GM12865 (cell line): Measurements from ENCODE around the gene ANKLE1.
A peak's percentile ranks its signal among the peaks of the same experiment; 100 is the strongest.

Source experiments
- DNase-seq: peaks from one replicate; pipeline ENCODE4 v3.0.0; 2010; ENCODE audit warnings: low read depth
- H3K4me3 ChIP-seq: 2 replicates; pipeline ENCODE4 v1.5.1; 2011; ENCODE audit warnings: mild to moderate bottlenecking, low read depth, low read length, control low read depth
- CTCF ChIP-seq: IDR thresholded peaks from 2 replicates; pipeline ENCODE4 v1.5.1; 2011; ENCODE audit warnings: low read length, control low read depth, low read depth, inconsistent platforms; ENCODE audit not compliant: insufficient read depth; ENCODE audit errors: missing control alignments

Gene ANKLE1, protein sequence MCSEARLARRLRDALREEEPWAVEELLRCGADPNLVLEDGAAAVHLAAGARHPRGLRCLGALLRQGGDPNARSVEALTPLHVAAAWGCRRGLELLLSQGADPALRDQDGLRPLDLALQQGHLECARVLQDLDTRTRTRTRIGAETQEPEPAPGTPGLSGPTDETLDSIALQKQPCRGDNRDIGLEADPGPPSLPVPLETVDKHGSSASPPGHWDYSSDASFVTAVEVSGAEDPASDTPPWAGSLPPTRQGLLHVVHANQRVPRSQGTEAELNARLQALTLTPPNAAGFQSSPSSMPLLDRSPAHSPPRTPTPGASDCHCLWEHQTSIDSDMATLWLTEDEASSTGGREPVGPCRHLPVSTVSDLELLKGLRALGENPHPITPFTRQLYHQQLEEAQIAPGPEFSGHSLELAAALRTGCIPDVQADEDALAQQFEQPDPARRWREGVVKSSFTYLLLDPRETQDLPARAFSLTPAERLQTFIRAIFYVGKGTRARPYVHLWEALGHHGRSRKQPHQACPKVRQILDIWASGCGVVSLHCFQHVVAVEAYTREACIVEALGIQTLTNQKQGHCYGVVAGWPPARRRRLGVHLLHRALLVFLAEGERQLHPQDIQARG

DNA sequence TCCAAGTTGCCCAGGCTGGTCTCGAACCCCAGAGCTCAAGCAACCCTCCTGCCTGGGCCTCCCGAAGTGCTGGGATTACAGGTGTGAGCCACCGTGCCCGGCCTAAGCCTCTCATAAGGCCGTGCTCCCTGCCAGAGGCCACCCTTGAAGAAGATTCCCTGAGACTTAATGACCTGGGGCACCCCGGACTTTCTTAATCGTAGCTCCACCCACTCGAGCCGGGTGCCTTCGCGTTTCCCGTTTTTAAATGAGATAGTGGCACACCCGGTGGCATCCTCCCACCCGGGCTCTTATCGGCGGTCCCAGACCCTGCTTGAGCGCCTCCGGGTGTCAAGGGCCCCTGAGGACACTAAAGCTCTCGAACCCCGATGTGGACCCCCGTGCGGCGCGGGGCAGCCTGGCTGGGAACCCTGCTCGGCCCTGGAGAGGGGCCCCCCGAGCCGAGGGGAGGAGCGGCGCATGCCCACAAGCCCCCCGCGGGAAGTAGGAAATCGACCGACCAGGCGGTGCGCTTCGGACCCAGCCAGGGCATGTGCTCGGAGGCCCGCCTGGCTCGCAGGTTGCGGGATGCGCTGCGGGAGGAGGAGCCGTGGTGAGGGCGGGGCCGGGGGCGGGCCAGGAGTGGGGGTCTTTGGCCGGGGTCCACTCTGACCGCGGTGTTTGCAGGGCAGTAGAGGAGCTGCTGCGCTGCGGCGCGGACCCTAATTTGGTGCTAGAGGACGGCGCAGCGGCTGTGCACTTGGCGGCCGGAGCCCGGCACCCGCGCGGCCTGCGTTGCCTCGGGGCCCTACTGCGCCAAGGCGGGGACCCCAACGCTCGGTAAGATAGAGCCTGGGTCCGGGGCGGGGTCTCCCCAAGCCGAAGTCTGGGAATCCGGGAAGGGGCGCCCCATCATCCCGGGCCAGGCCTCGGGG lies at the start of gene ANKLE1:
ANKLE1 (plus strand) TSS at position 511 of the 914 bp plus-strand sequence; CDS start at position 531, 20 bp downstream.
- H3K4me3 ChIP-seq = peak within 1 kb of the TSS; percentile 82
- no peak for TF ChIP-seq CTCF
- DNase-seq = peak; percentile 86

- H3K4me3 ChIP-seq = no peak overlapping the region
- DNase-seq = no peak
- TF ChIP-seq CTCF = no peak
These were observed 49.4 kb upstream of the ANKLE1 start for GRCh38 chr19:17232258-17232657.

- H3K4me3 ChIP-seq = peak overlapping the region; percentile 86
- DNase-seq = peak; percentile 71
- TF ChIP-seq CTCF = no peak
These were observed 46.8 kb upstream of the ANKLE1 start for GRCh38 chr19:17234911-17235299.

- peak overlapping the region; percentile 86 for H3K4me3 ChIP-seq
- peak; percentile 62 for TF ChIP-seq CTCF
- peak; percentile 89 for DNase-seq
These were observed 46.3 kb upstream of the ANKLE1 start for GRCh38 chr19:17235300-17235970.

DNA sequence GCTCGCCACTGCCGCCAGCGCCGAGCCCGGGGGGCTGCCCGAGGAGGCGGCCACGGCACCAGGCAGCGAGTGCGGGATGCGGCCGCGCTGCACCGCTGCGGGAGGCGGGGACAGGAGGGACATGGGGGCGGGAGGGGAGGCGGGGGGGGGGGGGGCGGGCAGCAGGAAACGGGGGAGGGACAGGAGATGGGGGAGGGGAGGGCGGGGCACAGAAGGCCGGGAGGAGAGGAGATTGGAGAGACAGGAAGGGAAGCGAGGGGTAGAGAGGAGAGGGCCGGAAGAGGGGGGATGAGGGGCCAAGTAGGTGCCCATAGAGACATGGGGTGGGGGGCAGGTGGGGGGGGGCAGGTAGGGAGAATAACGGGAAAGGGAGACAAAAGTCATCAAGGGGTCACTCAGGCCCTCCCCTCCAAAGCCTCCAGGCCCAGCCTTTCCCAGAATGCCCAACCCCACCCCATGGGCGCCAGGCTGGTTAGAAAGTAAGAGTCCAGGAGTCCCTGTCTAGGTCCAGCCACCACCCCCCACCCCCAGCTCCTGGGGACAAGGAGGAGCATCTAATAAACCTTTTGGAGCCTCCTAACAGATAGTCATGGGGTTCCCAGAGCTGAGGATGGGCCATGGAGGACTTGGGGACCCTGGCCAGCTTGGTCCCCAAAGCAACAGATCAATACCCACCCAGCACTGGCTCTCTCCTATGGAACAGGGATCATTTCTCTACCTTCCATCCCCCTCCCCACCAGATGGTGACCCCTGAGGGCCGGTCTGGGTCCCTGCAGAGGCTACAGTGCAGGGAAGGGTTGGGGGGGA lies 45.5 kb upstream of the ANKLE1 start:
- TF ChIP-seq CTCF = no peak
- H3K4me3 ChIP-seq = peak overlapping the region; percentile 86
- DNase-seq = no peak
